NCI-H1436 (cell line): ENCODE measurements around the gene ATG13.
"Not testable (repeated sequence)": the region's sequence is repeated elsewhere in the genome, so short reads cannot be mapped to it uniquely, and the experiment has no call there.

Experiments
- DNase-seq: peaks from one replicate; lab custom pipeline; 2025; lab: John Stamatoyannopoulos, UW

The ATG13 gene

DNA sequence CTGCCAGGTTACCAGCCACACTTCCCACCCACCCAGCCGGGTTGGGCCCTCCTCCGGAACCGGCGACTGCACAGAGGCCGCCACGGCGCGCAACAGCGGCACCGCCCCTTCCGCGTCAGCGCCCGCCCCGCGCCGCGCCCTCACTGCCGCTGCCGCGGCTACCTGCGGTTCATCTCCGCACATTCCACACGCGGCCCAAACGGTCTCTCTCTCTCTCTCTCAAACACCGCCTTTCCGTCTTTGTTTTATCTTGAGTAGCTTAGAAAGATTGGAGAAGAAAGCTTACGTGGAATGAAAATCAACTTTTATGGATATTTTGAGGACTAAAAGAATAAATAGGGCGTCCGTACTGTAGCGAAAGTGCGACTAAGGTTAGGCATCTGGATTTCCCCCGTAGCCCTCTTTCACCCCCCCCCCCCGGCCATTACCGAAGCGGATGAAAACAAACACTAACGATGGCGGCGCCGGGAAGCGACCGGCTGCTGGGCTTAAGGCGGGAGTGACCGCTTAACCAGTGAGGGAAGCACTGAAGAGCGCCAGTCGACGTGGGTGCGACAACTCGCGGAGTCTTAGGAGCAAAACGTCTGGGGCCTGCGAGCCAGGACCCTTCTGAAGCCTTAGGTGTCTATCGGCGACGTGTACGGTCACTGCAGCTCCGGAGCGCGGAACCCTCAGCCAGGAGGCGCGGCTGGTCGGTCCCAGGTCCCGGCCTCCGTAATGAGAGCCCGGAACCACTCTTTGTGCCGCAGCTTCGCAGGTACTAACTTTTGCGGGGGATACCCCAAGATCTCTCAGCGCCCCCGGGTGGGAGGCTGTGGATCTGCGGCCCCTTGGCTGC is at the start of gene ATG13, which contains the start of gene HARBI1:
TSS of gene ATG13 (plus strand) at position 420 of the 838 bp plus-strand sequence. CDS start 26,739 bp downstream, outside the sequence.
TSS of gene HARBI1 (minus strand) at position 94 of the 838 bp plus-strand sequence. CDS start 990 bp downstream, outside the sequence.
- peak; percentile 83 for DNase-seq

GRCh38 chr11:46570790-46571398 is 46.5 kb upstream of the ATG13 start:
- no peak for DNase-seq

DNA sequence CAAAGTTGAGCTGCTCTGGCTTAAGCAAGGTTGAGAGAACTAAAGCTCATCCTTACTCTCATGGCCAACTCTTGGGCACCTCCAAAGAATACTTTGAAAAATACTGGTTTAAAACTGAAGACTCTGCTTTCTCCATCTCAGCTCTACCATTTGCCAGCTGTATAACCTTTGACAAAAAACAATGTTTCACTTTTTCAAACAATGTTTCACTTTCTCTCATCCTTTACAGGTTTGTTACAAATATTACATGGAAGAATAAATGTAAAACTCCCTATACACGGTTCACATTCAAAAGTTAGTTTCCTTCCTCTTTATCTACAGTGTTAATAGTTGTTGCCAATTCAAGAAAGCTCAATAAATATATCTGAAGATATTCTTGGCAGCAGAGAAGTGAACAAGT is 42.7 kb upstream of the ATG13 start:
- DNase-seq = no peak

GRCh38 chr11:46577058-46577457 is 40.3 kb upstream of the ATG13 start:
- no peak for DNase-seq

- no peak for DNase-seq
These were observed 34.8 kb upstream of the ATG13 start for GRCh38 chr11:46582588-46582987.

DNA sequence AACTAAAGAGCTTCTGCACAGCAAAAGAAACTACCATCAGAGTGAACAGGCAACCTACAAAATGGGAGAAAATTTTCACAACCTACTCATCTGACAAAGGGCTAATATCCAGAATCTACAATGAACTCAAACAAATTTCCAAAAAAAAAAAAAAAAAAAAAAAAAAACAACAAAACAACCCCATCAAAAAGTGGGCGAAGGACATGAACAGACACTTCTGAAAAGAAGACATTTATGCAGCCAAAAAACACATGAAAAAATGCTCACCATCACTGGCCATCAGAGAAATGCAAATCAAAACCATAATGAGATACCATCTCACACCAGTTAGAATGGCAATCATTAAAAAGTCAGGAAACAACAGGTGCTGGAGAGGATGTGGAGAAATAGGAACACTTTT is 33.8 kb upstream of the ATG13 start:
- not testable (repeated sequence) for DNase-seq

- DNase-seq = no peak
These were observed 29.2 kb upstream of the ATG13 start for GRCh38 chr11:46588131-46588530.

DNA sequence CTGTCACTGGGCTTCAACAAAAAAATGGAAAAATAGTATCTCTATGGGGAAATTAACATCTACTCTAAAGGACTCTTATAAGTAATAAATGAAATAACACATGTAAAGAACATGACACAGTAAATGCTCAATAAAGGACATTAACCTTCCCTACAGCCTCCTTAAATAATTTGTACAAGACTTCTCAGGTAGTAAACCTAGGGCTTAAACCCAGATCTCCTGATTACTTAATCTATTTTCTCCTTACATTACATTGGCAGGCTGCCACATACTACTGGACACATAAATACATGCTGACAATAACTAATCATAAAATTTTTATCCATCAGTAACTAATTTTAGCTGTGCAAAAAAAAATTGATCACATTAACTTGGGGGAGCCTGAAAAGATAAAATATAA is 28.4 kb upstream of the ATG13 start:
- DNase-seq = no peak

GRCh38 chr11:46590740-46591605 is 26.4 kb upstream of the ATG13 start:
- no peak for DNase-seq

DNA sequence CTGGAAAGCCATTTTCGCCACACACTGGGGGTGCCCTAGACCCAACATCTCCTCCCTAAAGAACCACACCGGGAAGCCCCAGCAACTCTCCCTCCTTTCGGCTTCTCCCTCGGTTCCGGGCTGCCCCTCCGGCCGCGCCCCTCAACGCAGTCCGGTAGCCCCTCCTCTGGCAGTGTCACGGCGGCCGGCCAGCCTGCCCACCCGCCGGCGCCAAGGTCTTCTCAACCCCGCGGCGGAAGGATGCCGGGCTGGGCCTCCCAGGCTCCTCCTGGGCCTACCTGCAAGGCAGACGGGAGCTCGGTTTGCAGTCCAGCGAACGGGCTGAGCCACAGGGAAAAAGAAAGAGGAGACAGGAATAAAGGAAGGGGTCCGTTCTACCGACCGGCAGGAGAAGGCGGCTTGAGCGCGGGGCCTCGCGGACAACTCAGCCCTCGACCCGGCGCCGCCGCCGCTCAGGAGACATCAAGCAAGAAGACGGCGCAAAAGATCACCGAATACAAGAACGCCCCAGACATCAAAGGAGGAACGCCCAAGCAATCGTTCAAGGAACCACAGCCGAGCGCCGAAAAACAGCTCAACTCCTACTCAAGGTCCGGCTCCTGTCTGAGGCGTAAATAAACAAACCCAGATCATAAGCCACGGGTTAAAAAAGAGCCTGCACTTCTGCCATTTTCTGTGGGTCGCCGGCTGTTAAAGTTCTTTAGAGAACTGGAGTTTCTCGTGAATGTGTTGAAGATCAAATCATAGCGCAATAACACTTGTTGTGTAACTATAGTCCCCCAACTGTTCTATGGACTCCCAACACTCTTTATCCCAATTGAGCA is 23.6 kb upstream of the ATG13 start, which contains the start of gene AMBRA1:
TSS of gene AMBRA1 (minus strand) at position 474 of the 824 bp plus-strand sequence. CDS start 45,643 bp downstream, outside the sequence.
- peak; percentile 75 for DNase-seq

GRCh38 chr11:46594374-46594700 is 23.0 kb upstream of the ATG13 start:
- no peak for DNase-seq

DNA sequence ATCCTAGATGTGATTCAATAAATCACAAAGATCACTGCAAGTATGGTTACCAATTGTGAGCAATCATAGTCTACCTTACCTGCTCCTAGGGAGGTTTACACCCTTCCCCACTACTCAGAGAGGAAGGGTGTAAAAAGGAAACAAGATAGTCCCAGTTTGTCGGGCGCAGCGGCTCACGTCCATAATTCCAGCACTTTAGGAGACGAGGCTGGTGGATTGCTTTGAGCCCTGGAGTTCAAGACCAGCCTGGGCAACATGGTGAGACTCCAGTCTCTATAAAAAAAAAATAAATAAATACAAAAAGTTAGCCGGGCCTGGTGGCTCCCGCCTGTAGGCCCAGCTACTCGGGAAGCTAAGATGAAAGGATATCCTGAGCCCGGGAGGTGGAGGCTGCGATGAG is 22.6 kb upstream of the ATG13 start:
- no peak for DNase-seq

DNA sequence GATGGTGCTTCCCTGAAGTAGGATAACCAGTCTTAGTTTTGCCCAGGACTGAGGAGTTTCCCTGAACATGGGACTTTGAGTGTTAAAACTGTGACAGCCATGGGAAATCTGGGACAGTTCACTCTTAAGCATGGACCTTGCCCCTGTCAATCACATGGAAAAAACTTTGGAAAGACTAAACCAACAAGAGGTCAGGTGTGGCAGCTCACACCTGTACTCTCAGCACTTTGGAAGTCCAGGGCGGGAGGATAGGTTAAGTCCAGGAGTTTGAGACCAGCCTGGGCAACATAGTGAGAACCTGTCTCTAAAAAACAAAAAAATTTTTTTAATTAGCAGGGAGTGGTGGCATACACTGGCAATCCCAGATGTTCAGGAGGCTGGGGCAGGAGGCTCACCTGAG is 20.2 kb upstream of the ATG13 start:
- no peak for DNase-seq

GRCh38 chr11:46597609-46598219 is 19.6 kb upstream of the ATG13 start:
- no peak for DNase-seq

DNA sequence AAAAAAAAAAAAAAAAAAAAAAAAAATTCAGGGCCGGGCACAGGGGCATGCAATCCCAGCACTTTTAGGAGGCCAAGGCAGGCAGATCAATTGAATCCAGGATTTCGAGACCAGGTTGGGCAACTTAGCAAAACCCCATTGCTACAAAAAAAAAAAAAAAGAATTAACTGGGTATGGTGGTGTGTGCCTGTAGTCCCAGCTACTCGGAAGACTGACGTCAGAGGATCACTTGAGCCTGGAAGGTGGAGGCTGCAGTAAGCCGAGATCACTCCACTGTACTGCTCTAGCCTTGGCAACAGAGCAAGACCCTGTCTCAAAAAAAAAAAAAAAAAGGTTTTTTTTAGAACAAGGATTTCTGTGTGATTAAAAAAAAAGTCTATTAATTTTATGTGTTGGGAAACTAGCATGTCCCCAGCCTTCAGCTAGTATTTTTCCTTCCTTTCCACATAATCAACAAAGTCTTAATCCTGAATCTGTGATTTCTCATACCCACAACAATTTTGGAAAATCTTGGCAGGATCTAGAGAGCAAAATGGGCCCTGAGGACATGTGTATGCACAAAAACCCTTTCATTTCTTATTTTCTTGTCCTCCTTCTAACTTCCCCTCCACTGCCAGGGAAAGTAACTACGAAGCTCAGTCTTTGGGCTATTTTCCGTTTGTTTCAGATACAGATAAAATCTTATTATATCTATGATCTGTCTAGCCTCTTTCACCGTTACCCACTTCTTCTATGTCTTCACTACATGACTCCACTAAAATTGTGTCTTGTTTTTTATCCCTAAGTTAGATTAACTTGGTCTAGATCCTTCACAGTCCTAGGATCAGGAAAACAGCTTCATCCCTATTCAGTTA is 17.8 kb upstream of the ATG13 start:
- no peak for DNase-seq

DNA sequence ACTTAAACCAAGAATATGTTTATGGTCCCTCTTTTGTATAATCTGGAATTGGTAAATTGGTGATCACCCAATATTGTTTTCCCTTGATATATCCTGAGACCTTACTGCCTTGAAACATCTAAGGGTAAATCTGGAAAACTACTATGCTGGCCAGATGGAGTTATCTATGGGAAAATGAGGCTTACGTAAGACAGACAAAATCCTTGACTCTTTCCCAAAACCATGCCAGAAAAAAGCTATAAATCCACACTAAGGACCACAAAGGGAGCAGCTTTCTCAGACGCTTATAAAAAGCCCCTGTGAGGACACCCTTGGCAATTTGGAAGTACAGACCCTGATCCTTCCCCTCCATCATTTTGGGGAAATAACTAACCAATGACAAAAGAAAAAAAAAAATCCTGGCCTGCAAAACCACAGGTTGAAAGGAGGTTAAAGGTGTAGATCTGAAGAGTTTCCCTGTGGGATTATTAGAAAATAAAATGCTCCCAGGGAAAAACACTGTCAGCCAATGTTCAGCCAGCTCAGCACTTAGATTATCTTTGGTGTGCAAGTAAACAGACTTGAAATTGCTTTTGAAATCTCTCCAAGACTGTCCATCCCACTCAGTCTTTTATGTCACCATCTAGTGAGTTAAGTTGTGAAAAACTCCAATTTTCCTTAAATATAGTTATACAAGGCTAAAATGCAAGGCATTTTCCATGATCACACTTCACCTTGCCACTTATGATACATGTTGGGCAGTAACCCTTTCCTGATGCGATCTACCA is 17.0 kb upstream of the ATG13 start:
- DNase-seq = no peak

DNA sequence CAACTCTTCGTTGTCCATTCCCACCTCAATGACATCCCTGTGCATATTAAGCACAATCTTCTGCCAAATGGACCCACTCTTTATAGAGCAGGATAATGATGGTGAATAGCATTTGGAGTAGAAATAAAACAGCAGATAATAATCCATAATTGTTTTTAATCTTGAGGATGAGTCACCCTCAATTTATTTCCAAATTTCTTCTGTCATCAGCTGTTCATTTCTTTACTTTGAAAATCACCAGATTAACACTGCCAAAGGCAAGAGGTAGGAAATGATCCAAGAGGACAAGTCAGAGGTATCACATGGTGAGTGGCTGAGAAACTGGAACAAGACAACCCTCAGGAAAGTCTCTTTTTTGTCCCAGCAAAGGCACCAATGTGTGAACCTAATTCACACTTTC is 16.2 kb upstream of the ATG13 start:
- DNase-seq = no peak

GRCh38 chr11:46603704-46604308 is 13.5 kb upstream of the ATG13 start:
- no peak for DNase-seq

GRCh38 chr11:46604796-46605195 is 12.6 kb upstream of the ATG13 start:
- no peak for DNase-seq
